CD4-positive, alpha-beta T cell treated with Interleukin-6 for 4 hours (primary cell): ENCODE measurements around the gene BCL2L2.

ENCODE experiments used
- DNase-seq: peaks from one replicate; pipeline ENCODE4 v3.0.0-alpha.2; 2020; ENCODE audit warnings: mixed read lengths

The BCL2L2 gene

GRCh38 chr14:23299986-23300686, 6.5 kb upstream of the BCL2L2 start:
- no peak for DNase-seq

GRCh38 chr14:23300687-23301223, 5.9 kb upstream of the BCL2L2 start:
- DNase-seq, result peak; percentile 19

GRCh38 chr14:23301288-23301968, 5.2 kb upstream of the BCL2L2 start:
- peak; percentile 98 for DNase-seq

GRCh38 chr14:23301969-23302289, 4.7 kb upstream of the BCL2L2 start:
- peak; percentile 66 for DNase-seq

- peak; percentile 96 for DNase-seq
These were observed 4.1 kb upstream of the BCL2L2 start, which contains the start of gene PPP1R3E for GRCh38 chr14:23302290-23303225. Gene PPP1R3E (minus strand): TSS chr14:23302859. CDS start chr14:23302576, 283 bp downstream.

- DNase-seq, result no peak
These were observed 505 bp downstream of the BCL2L2 start for GRCh38 chr14:23307146-23307530.

- DNase-seq, result no peak
These were observed 1.3 kb downstream of the BCL2L2 start for GRCh38 chr14:23307687-23308644.

GRCh38 chr14:23308721-23309445, 2.2 kb downstream of the BCL2L2 start:
- no peak for DNase-seq

GRCh38 chr14:23310546-23310945, 3.9 kb downstream of the BCL2L2 start:
- DNase-seq, result no peak

- DNase-seq, result no peak
These were observed 9.7 kb downstream of the BCL2L2 start for GRCh38 chr14:23316300-23316699.

- no peak for DNase-seq
These were observed 13.3 kb downstream of the BCL2L2 start for GRCh38 chr14:23319746-23320583.

- DNase-seq, result peak; percentile 98
These were observed 14.2 kb downstream of the BCL2L2 start, which contains the start of gene PABPN1 for GRCh38 chr14:23320584-23321571. Gene PABPN1 (plus strand): TSS chr14:23321457. CDS start chr14:23321470, 13 bp downstream.

GRCh38 chr14:23321572-23322547, 15.2 kb downstream of the BCL2L2 start:
- DNase-seq, result peak; percentile 51

- no peak for DNase-seq
These were observed 16.2 kb downstream of the BCL2L2 start for GRCh38 chr14:23322568-23323517.

GRCh38 chr14:23323838-23324454, 17.3 kb downstream of the BCL2L2 start:
- DNase-seq, result no peak

GRCh38 chr14:23324455-23324846, 17.8 kb downstream of the BCL2L2 start:
- DNase-seq, result no peak
